ENCODE data around the gene KLHL3.

DNA sequence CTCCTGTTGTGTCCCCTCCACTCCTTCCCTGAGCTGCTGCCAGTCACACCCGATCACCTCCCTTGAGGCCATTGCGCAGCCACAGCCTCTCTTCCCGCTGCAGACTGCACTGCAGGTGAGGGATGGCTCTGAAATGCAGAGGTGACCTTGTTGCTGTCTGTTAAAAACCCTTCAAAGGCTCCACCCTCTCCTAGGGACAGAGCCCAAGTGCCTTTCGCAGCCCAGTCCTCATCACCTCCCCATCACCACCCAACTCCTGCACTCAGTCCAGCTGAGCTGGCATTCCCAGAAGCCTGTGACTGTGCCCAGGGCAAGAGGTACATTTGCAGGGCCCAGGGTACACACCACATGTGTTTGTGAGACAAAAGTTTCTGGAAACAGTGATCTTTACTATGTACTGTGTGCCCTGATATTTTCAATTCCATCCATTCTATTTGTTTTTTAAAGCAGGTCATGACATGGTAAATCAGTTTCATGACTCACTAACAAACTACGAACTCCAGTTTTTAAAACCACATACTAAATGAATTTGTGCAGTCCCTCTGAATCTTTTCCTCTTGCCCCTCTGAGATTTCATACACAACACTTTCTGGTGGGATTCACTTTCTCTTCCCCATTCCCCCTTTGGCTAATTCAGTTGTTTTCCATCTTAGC is 163.7 kb downstream of the KLHL3 start:
- TF ChIP-seq, protein P1, sequence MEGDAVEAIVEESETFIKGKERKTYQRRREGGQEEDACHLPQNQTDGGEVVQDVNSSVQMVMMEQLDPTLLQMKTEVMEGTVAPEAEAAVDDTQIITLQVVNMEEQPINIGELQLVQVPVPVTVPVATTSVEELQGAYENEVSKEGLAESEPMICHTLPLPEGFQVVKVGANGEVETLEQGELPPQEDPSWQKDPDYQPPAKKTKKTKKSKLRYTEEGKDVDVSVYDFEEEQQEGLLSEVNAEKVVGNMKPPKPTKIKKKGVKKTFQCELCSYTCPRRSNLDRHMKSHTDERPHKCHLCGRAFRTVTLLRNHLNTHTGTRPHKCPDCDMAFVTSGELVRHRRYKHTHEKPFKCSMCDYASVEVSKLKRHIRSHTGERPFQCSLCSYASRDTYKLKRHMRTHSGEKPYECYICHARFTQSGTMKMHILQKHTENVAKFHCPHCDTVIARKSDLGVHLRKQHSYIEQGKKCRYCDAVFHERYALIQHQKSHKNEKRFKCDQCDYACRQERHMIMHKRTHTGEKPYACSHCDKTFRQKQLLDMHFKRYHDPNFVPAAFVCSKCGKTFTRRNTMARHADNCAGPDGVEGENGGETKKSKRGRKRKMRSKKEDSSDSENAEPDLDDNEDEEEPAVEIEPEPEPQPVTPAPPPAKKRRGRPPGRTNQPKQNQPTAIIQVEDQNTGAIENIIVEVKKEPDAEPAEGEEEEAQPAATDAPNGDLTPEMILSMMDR (IDR thresholded peaks at IDR 0.05): no peak
- TF ChIP-seq POLR2A (IDR thresholded peaks at IDR 0.05) (no peak), EP300 (IDR thresholded peaks at IDR 0.05) (no peak)
